ENCODE data around the gene NUP210. TPM values are rescaled to one million over a fixed set of nuclear protein-coding genes. Genes with fewer than 3 reads are reported as not detected.

NUP210 gene
- polyA plus RNA-seq, 3 donors from 2014 or later: 10.9 to 120 (median 36.7) TPM

GRCh38 chr3:13407926-13408325 lies 12.2 kb downstream of the NUP210 start:
- H3K27me3 Mint-ChIP-seq (ENCODE audit: low read depth in 3 of 3): no peaks in the 10 kb centered on the region
- DNase-seq: no peak
- peak overlapping the region in 1 of 5 donors; percentile 5 for H3K4me3 Mint-ChIP-seq
- H3K9me3 Mint-ChIP-seq: peaks cover 0 to 9% (median 3%) of the 10 kb centered on the region in 6 donors
- H3K4me1 Mint-ChIP-seq: peaks cover 56 to 64% of the 10 kb centered on the region in 2 donors
- peaks cover 9 to 15% (median 15%) of the 10 kb centered on the region in 3 donors for H3K36me3 Mint-ChIP-seq
- H3K27ac Mint-ChIP-seq: peak overlapping the region; percentile 14 to 79 (median 68)

DNA sequence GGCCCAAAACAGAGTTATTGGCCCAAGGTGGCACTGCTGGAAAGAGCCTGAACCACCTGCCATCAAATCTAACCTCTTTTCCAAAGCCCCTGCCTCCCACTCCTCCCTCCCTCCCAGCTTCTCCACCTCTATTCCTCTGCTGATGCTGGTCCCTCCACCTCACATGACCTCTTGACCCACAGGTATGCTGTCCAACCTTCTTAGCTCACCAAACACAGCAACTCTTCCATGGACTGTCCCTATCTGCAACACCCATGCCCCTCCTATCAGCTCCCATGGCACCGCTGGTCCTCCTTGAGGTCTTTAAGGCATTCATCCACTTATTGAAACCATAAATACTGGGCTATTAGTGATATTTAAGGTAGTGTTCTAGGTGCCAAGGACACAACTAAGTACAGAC lies 12.6 kb downstream of the NUP210 start:
- Mint-ChIP-seq H3K4me1 (peaks cover 57 to 68% of the 10 kb centered on the region in 2 donors), H3K27me3 (ENCODE audit: low read depth in 3 of 3) (no peaks in the 10 kb centered on the region), H3K27ac (peak overlapping the region; percentile 14 to 79 (median 68)), H3K4me3 (peak overlapping the region in 1 of 5 donors; percentile 5), H3K36me3 (peaks cover 9 to 15% (median 15%) of the 10 kb centered on the region in 3 donors), H3K9me3 (peaks cover 0 to 9% (median 3%) of the 10 kb centered on the region in 6 donors)
- DNase-seq: no peak

- no peak for DNase-seq
- H3K4me3 Mint-ChIP-seq: no peak overlapping the region
These were observed 13.9 kb downstream of the NUP210 start for GRCh38 chr3:13406190-13406589.

GRCh38 chr3:13405614-13406013 lies 14.5 kb downstream of the NUP210 start:
- H3K4me1 Mint-ChIP-seq: peaks cover 58 to 76% of the 10 kb centered on the region in 2 donors
- no peak overlapping the region for H3K4me3 Mint-ChIP-seq

More at GRCh38 chr3:13406190-13406589, 13.9 kb downstream of the NUP210 start:
- Mint-ChIP-seq H3K27ac (peak overlapping the region; percentile 65 to 87 (median 72)), H3K9me3 (peaks cover 0 to 9% (median 3%) of the 10 kb centered on the region in 6 donors), H3K27me3 (ENCODE audit: low read depth in 3 of 3) (no peaks in the 10 kb centered on the region), H3K36me3 (peaks cover 9 to 15% (median 15%) of the 10 kb centered on the region in 3 donors), H3K4me1 (peaks cover 59 to 77% of the 10 kb centered on the region in 2 donors)

GRCh38 chr3:13404626-13405452 lies 15.3 kb downstream of the NUP210 start:
- H3K9me3 Mint-ChIP-seq: peaks cover 0 to 9% (median 3%) of the 10 kb centered on the region in 6 donors
- peaks cover 9 to 15% (median 15%) of the 10 kb centered on the region in 3 donors for H3K36me3 Mint-ChIP-seq
- H3K27ac Mint-ChIP-seq: peak overlapping the region; percentile 54 to 81 (median 72)
- no peak overlapping the region for H3K4me3 Mint-ChIP-seq
- DNase-seq: no peak
- H3K4me1 Mint-ChIP-seq: peaks cover 61 to 84% of the 10 kb centered on the region in 2 donors
- H3K27me3 Mint-ChIP-seq (ENCODE audit: low read depth in 3 of 3): no peaks in the 10 kb centered on the region

More at GRCh38 chr3:13405614-13406013, 14.5 kb downstream of the NUP210 start:
- Mint-ChIP-seq H3K27me3 (ENCODE audit: low read depth in 3 of 3) (no peaks in the 10 kb centered on the region), H3K27ac (peak overlapping the region; percentile 6 to 87 (median 68)), H3K36me3 (peaks cover 9 to 15% (median 15%) of the 10 kb centered on the region in 3 donors), H3K9me3 (peaks cover 0 to 9% (median 3%) of the 10 kb centered on the region in 6 donors)
- no peak for DNase-seq

GRCh38 chr3:13403847-13404246 lies 16.3 kb downstream of the NUP210 start:
- H3K9me3 Mint-ChIP-seq: peaks cover 0 to 9% (median 3%) of the 10 kb centered on the region in 6 donors
- H3K27me3 Mint-ChIP-seq (ENCODE audit: low read depth in 3 of 3): no peaks in the 10 kb centered on the region
- no peak for DNase-seq
- H3K27ac Mint-ChIP-seq: peak overlapping the region; percentile 38 to 81 (median 59)
- no peak overlapping the region for H3K4me3 Mint-ChIP-seq
- H3K4me1 Mint-ChIP-seq: peaks cover 55 to 83% of the 10 kb centered on the region in 2 donors
- H3K36me3 Mint-ChIP-seq: peaks cover 9 to 12% (median 11%) of the 10 kb centered on the region in 3 donors

DNA sequence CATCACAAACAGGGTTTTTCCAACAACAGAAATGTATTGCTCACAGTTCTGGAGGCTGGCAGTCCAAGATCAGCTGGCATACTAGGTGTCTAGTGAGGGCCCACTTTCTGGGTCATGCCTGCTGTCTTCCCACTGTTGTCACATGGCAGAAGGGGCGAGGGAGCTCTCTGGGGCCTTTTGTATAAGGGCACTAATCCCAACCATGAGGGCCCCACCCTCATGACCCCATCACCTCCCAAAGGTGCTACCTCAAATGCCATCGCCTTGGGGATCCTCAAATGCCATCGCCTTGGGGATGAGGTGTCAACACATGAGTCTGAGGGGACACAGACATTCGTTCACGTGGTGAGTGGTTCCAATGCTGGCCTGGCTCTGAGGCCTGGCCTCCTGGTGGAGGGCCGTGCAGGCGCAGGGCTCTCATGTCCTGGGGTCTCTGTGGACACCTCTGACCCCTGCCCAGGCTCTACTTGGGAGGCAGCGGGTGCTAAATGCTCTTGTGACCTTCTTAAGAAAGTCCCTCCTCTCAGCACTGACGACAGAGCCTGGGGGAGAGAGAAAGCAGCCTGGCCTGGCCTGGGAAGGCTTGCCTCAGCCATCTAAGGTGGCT lies 16.8 kb downstream of the NUP210 start:
- no peaks in the 10 kb centered on the region for H3K27me3 Mint-ChIP-seq (ENCODE audit: low read depth in 3 of 3)

DNA sequence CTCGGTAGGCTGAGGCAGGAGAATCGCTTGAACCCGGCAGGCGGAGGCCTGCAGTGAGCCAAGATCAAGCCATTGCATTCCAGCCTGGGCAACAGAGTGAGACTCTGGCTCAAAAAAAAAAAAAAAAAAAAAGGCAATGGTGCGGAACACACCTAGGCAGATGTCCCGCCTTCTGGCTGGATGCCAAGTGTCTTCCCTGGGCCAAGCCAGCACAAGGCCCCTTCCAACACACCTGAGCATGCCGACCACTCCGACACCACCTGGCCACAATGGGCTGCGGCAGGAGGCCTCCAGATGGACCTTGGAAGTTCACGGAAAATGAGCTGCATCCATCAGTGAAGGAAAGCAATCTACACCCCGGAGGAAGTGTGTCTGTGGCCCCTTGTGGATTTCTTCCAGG lies 19.0 kb downstream of the NUP210 start:
- Mint-ChIP-seq H3K36me3 (peaks cover under 1 to 14% (median 3%) of the 10 kb centered on the region in 3 donors), H3K4me1 (peaks cover 46 to 79% of the 10 kb centered on the region in 2 donors), H3K4me3 (no peak overlapping the region), H3K9me3 (no peaks in the 10 kb centered on the region), H3K27me3 (ENCODE audit: low read depth in 3 of 3) (peaks cover 0 to 1% (median 0%) of the 10 kb centered on the region in 3 donors), H3K27ac (peak overlapping the region in 3 of 6 donors; percentile 64 to 82 (median 71))
- no peak for DNase-seq

More for the DNA sequence above, 16.8 kb downstream of the NUP210 start:
- DNase-seq: no peak
- Mint-ChIP-seq H3K36me3 (peaks cover 8 to 10% (median 8%) of the 10 kb centered on the region in 3 donors), H3K4me3 (no peak overlapping the region), H3K4me1 (peaks cover 55 to 82% of the 10 kb centered on the region in 2 donors), H3K9me3 (peaks cover 0 to 7% (median 3%) of the 10 kb centered on the region in 6 donors), H3K27ac (peak overlapping the region in 5 of 6 donors; percentile 69 to 89 (median 75))

DNA sequence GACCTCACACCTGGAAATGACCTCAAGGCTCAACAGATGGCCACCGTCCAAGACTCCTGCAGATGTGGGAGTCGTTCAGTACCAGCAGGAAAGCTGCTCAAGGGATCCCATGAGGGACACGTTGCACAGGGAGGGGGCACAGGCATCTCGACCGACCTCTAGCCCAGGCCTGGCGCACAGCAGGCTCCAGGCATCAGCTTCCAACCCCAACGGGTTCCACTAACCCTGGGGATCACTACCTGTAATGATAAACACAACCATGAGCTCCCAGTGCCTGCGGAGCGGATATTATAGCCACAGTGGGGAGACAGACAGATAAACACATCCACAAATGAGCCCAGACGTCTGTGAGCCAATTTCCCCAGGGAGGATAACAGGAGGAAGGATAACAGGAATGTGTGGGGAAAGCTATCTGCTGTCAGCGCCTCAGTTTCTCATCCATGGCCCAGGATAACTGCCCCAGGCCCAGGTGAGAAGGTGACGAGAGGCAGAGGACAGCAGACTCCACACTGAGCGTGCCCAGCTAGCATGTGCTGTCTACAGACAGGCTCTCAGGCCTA lies 19.9 kb downstream of the NUP210 start:
- peaks cover 8 to 22% (median 10%) of the 10 kb centered on the region in 3 donors for H3K36me3 Mint-ChIP-seq
- peaks cover 46 to 77% of the 10 kb centered on the region in 2 donors for H3K4me1 Mint-ChIP-seq
- peak overlapping the region in 5 of 6 donors; percentile 30 to 74 (median 49) for H3K27ac Mint-ChIP-seq
- no peaks in the 10 kb centered on the region for H3K9me3 Mint-ChIP-seq
- H3K4me3 Mint-ChIP-seq: no peak overlapping the region
- H3K27me3 Mint-ChIP-seq (ENCODE audit: low read depth in 3 of 3): peaks cover 0 to 1% (median 0%) of the 10 kb centered on the region in 3 donors
- no peak for DNase-seq

DNA sequence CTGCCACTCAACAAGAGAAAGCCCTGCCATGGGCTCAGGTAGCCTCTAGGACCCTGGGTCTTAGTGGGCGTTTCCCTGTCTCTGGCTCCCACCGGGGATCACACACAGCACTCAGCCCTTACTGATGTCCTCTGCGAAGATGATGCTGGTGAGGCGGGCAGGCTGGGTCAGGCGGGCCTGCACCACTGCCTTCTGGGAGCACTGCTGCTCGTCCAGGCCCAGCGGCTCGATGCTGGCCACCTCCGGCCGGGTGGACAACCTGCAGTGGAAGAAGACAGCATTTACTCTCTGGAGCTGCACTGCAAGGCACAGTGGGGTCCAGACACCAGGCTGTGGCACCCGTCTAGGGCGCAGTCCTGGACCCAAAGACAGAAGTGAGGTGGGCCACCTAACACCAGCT lies 20.5 kb downstream of the NUP210 start:
- peaks cover 10 to 27% (median 11%) of the 10 kb centered on the region in 3 donors for H3K36me3 Mint-ChIP-seq
- no peaks in the 10 kb centered on the region for H3K9me3 Mint-ChIP-seq
- peak overlapping the region in 1 of 6 donors; percentile 12 for H3K27ac Mint-ChIP-seq
- peaks cover 43 to 71% of the 10 kb centered on the region in 2 donors for H3K4me1 Mint-ChIP-seq
- H3K4me3 Mint-ChIP-seq: no peak overlapping the region
- peaks cover 0 to 1% (median 0%) of the 10 kb centered on the region in 3 donors for H3K27me3 Mint-ChIP-seq (ENCODE audit: low read depth in 3 of 3)
- no peak for DNase-seq

DNA sequence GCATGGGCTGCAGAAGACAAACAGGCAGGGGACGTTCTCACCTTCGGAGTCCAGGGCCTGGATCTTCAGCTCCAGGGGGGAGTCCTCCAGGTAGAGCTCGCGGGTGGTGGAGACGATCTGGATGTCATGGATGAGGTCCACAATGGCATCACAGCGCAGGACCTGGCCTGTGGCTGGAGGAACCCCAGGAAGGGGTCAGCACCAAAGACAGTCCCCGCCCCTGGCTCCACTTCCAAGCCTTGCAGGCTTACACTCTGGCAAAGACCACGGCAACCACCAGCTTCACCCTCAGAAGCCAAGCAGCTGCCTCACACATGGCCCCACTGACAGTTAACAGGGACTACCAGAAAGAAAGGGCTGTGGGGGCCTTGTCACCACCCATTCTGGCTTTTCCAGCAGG lies 22.8 kb downstream of the NUP210 start:
- Mint-ChIP-seq H3K4me3 (no peak overlapping the region), H3K27me3 (ENCODE audit: low read depth in 3 of 3) (peaks cover 0 to 1% (median 0%) of the 10 kb centered on the region in 3 donors), H3K4me1 (peaks cover 27 to 54% of the 10 kb centered on the region in 2 donors), H3K27ac (peak overlapping the region in 3 of 6 donors; percentile 26 to 61 (median 57)), H3K36me3 (peaks cover 10 to 30% (median 12%) of the 10 kb centered on the region in 3 donors), H3K9me3 (no peaks in the 10 kb centered on the region)
- DNase-seq: no peak

- H3K4me1 Mint-ChIP-seq: peaks cover 23 to 41% of the 10 kb centered on the region in 2 donors
- peaks cover 0 to 3% (median 1%) of the 10 kb centered on the region in 3 donors for H3K27me3 Mint-ChIP-seq (ENCODE audit: low read depth in 3 of 3)
- no peak for DNase-seq
- peak overlapping the region in 1 of 6 donors; percentile 55 for H3K27ac Mint-ChIP-seq
- no peaks in the 10 kb centered on the region for H3K9me3 Mint-ChIP-seq
- no peak overlapping the region for H3K4me3 Mint-ChIP-seq
- peaks cover 10 to 37% (median 15%) of the 10 kb centered on the region in 3 donors for H3K36me3 Mint-ChIP-seq
These were observed 25.8 kb downstream of the NUP210 start for GRCh38 chr3:13394363-13394762.

Data from immature natural killer cell (primary cell).